Endometrium (tissue), 2 donors: ENCODE results near the gene SEC23IP.
"Not testable (repeated sequence)": the region's sequence is repeated elsewhere in the genome, so short reads cannot be mapped to it uniquely, and the experiment has no call there.

ENCODE experiments used
- FAIRE-seq: peaks from 2 replicates; lab custom pipeline; 2012; peaks lifted over from hg19 to GRCh38; lab: Jason Lieb, UNC
- donor health status: control.
- donor health status: control.

SEC23IP gene

GRCh38 chr10:119892188-119893065 is at the start of gene SEC23IP:
TSS of gene SEC23IP (plus strand) at chr10:119892730. CDS start at chr10:119892783, 53 bp downstream.
- peak; percentile 68 for FAIRE-seq

- no peak for FAIRE-seq
These were observed 46.9 kb upstream of the SEC23IP start for GRCh38 chr10:119845656-119846055.

GRCh38 chr10:119849031-119849789 is 43.3 kb upstream of the SEC23IP start:
- no peak for FAIRE-seq

- no peak for FAIRE-seq
These were observed 42.6 kb upstream of the SEC23IP start for GRCh38 chr10:119849944-119850343.

GRCh38 chr10:119852277-119852676 is 40.3 kb upstream of the SEC23IP start:
- no peak for FAIRE-seq

- FAIRE-seq = no peak
These were observed 39.7 kb upstream of the SEC23IP start for GRCh38 chr10:119852822-119853221.

- FAIRE-seq = no peak
These were observed 39.0 kb upstream of the SEC23IP start for GRCh38 chr10:119853574-119853973.

GRCh38 chr10:119858063-119858462 is 34.5 kb upstream of the SEC23IP start:
- FAIRE-seq = no peak

GRCh38 chr10:119859420-119860258 is 32.9 kb upstream of the SEC23IP start:
- FAIRE-seq = peak; percentile 86

GRCh38 chr10:119860866-119861607 is 31.5 kb upstream of the SEC23IP start:
- no peak for FAIRE-seq

GRCh38 chr10:119862524-119862923 is 30.0 kb upstream of the SEC23IP start:
- no peak for FAIRE-seq

GRCh38 chr10:119863951-119864565 is 28.5 kb upstream of the SEC23IP start:
- peak; percentile 29 for FAIRE-seq

- FAIRE-seq = no peak
These were observed 26.8 kb upstream of the SEC23IP start for GRCh38 chr10:119865699-119866240.

- FAIRE-seq = no peak
These were observed 25.2 kb upstream of the SEC23IP start for GRCh38 chr10:119867317-119867716.

GRCh38 chr10:119869398-119869797 is 23.1 kb upstream of the SEC23IP start:
- not testable (repeated sequence) for FAIRE-seq

GRCh38 chr10:119871881-119872609 is 20.5 kb upstream of the SEC23IP start:
- FAIRE-seq = no peak

- FAIRE-seq = no peak
These were observed 20.0 kb upstream of the SEC23IP start, which contains the start of gene MCMBP for GRCh38 chr10:119872610-119872859. TSS of gene MCMBP (minus strand) at chr10:119872843. CDS start at chr10:119872584, 259 bp downstream.

- no peak for FAIRE-seq
These were observed 19.5 kb upstream of the SEC23IP start for GRCh38 chr10:119872860-119873681.

GRCh38 chr10:119878524-119878923 is 14.0 kb upstream of the SEC23IP start:
- FAIRE-seq = no peak
